GM12878 (cell line): ENCODE results near the gene LRBA. TPM values are rescaled to one million over a fixed set of nuclear protein-coding genes. Genes with fewer than 3 reads are reported as not detected.

Experiments
- ATAC-seq: fragments of 200-7000 bp; cut with Tn5 transposase; 3 replicates; pipeline ENCODE4 v1.9.1; 2020; ENCODE audit warnings: mild to moderate bottlenecking, moderate library complexity
- BruUV-seq: library from RNA; stranded (reverse); fragments of 400-500 nt; replicated peaks from 2 replicates; lab custom pipeline; 2021; lab: Mats Ljungman, UMichigan
- CTCF ChIA-PET: fragments of 300-600 bp; sonication (Branson Sonifier 250); formaldehyde crosslinking; extraction: SDS; loops from one replicate; lab custom pipeline; 2021; ENCODE audit warnings: inconsistent platforms; lab: Yijun Ruan, JAX
- POLR2A ChIA-PET: fragments of 350-600 bp; formaldehyde crosslinking; extraction: SDS; loops from one replicate; lab custom pipeline; 2021; ENCODE audit warnings: inconsistent platforms; lab: Charles Lee
- RAD21 ChIA-PET: fragments of 300-600 bp; sonication (Branson Sonifier 250); formaldehyde crosslinking; loops from one replicate; lab custom pipeline; 2023; ENCODE audit warnings: antibody characterized with exemption; ENCODE audit not compliant: unreplicated experiment; lab: Charles Lee
- SMC1A ChIA-PET: fragments of 300-600 bp; sonication (Branson Sonifier 250); formaldehyde crosslinking; loops from one replicate; lab custom pipeline; 2023; ENCODE audit not compliant: unreplicated experiment, uncharacterized antibody; lab: Charles Lee
- DNase-seq: peaks from one replicate; pipeline ENCODE4 v3.0.0-alpha.2; 2011; ENCODE audit warnings: low read depth, low spot score
- FAIRE-seq: peaks from 3 replicates; lab custom pipeline; 2011; peaks lifted over from hg19 to GRCh38; lab: Jason Lieb, UNC
- H2AFZ ChIP-seq: 2 replicates; pipeline ENCODE4 v1.6.0; 2011; ENCODE audit warnings: low read depth, low read length, control low read depth; ENCODE audit not compliant: control insufficient read depth
- H3K27ac ChIP-seq: 2 replicates; pipeline ENCODE4 v1.5.1; 2011; ENCODE audit warnings: control low read depth; ENCODE audit not compliant: control insufficient read depth, insufficient read depth
- H3K27me3 ChIP-seq, 2 experiments: replicated peaks in 1 of 2; 2 replicates each; pipeline versions ENCODE4 v1.6.0 to v1.6.1; 2011; ENCODE audit warnings: low read length in 1 of 2; ENCODE audit not compliant: control insufficient read depth in 2 of 2, insufficient read depth in 2 of 2
- H3K36me3 ChIP-seq, 2 experiments: 2 replicates each; pipeline ENCODE4 v1.5.1; 2011; ENCODE audit warnings: low read length in 1 of 2; ENCODE audit not compliant: control insufficient read depth in 2 of 2, insufficient read depth in 2 of 2
- H3K4me1 ChIP-seq: 2 replicates; pipeline ENCODE4 v1.6.1; 2011; ENCODE audit warnings: mild to moderate bottlenecking, low read length, moderate library complexity, mixed read lengths; ENCODE audit not compliant: control insufficient read depth, insufficient read depth
- H3K4me2 ChIP-seq: 2 replicates; pipeline ENCODE4 v1.6.0; 2011; ENCODE audit warnings: control low read depth; ENCODE audit not compliant: control insufficient read depth, insufficient read depth
- H3K4me3 ChIP-seq: fragments of 200-600 bp; sonication (generic); 2 replicates; pipeline ENCODE4 v1.5.1; 2016
- H3K79me2 ChIP-seq: 2 replicates; pipeline ENCODE4 v1.6.0; 2011; ENCODE audit warnings: low read length; ENCODE audit not compliant: control insufficient read depth, insufficient read depth
- H3K9ac ChIP-seq: 2 replicates; pipeline ENCODE4 v1.8.0; 2011; ENCODE audit warnings: low read length, control low read depth, mixed read lengths; ENCODE audit not compliant: control insufficient read depth, insufficient read depth
- H3K9me3 ChIP-seq: replicated peaks from 3 replicates; pipeline ENCODE4 v1.5.1; 2011; ENCODE audit warnings: mild to moderate bottlenecking, low read length; ENCODE audit not compliant: control insufficient read depth, insufficient read depth
- H4K20me1 ChIP-seq: 2 replicates; pipeline ENCODE4 v1.6.0; 2011; ENCODE audit not compliant: control insufficient read depth, insufficient read depth
- DPF2 ChIP-seq: fragments of 450-650 bp; IDR thresholded peaks from 2 replicates; pipeline ENCODE4 v1.6.1; 2017; ENCODE audit warnings: mild to moderate bottlenecking
- ELK1 ChIP-seq: IDR thresholded peaks from 2 replicates; pipeline ENCODE4 v1.6.1; 2012; ENCODE audit warnings: low read depth, low read length, improper control_type of control experiment
- FOXM1 ChIP-seq: IDR thresholded peaks from 2 replicates; pipeline ENCODE4 v1.6.1; 2012; ENCODE audit warnings: low read depth, mild to moderate bottlenecking, inconsistent platforms, low read length, moderate library complexity
- GATAD2B ChIP-seq: fragments of 450-650 bp; conservative IDR thresholded peaks from 2 replicates; pipeline ENCODE4 v1.6.1; 2017; ENCODE audit warnings: low read depth, mild to moderate bottlenecking, moderate library complexity
- IRF4 ChIP-seq: IDR thresholded peaks from 2 replicates; pipeline ENCODE4 v1.6.1; 2011; ENCODE audit warnings: low read depth, low read length
- JUND ChIP-seq: IDR thresholded peaks from 2 replicates; pipeline ENCODE4 v1.6.1; 2012; ENCODE audit warnings: low read depth, mild to moderate bottlenecking, low read length, improper control_type of control experiment, moderate library complexity
- KLF5 ChIP-seq: fragments of 450-650 bp; IDR thresholded peaks from 2 replicates; pipeline ENCODE4 v1.6.1; 2014; ENCODE audit warnings: mild to moderate bottlenecking; ENCODE audit not compliant: partially characterized antibody
- NR2C2 ChIP-seq: IDR thresholded peaks from 2 replicates; pipeline ENCODE4 v1.6.1; 2011; ENCODE audit warnings: borderline replicate concordance, low read depth; ENCODE audit not compliant: control insufficient read depth, insufficient read length
- POLR2A ChIP-seq: IDR thresholded peaks from 2 replicates; pipeline ENCODE4 v1.6.1; 2011; ENCODE audit warnings: low read depth, mild to moderate bottlenecking, low read length
- RELB ChIP-seq: fragments of 450-650 bp; IDR thresholded peaks from 2 replicates; pipeline ENCODE4 v1.6.1; 2017; ENCODE audit warnings: low read depth, mild to moderate bottlenecking, moderate library complexity
- YY1 ChIP-seq: IDR thresholded peaks from 2 replicates; pipeline ENCODE4 v1.6.1; 2011; ENCODE audit warnings: low read depth, mild to moderate bottlenecking, low read length
- ZNF207 ChIP-seq: fragments of 450-650 bp; IDR thresholded peaks from 2 replicates; pipeline ENCODE4 v1.6.1; 2014; ENCODE audit warnings: antibody characterized with exemption, mild to moderate bottlenecking, borderline replicate concordance
- ZNF622 ChIP-seq: fragments of 450-650 bp; IDR thresholded peaks from 2 replicates; pipeline ENCODE4 v1.6.1; 2017; ENCODE audit warnings: mild to moderate bottlenecking, inconsistent platforms
- WGBS: methylation state at CpG from one replicate; pipeline ENCODE4 v1.1.6; 2016; ENCODE audit warnings: low lambda C conversion rate; ENCODE audit not compliant: insufficient replicate concordance, insufficient coverage; ENCODE audit errors: missing lambda C conversion rate; 5-methylcytosine and 5-hydroxymethylcytosine counted together
- in situ Hi-C: fragments of 300-500 bp; cut with MboI; formaldehyde crosslinking; loops from 9 replicates; pipeline ENCODE4 v1.14.3; 2018; ENCODE audit warnings: mixed read lengths
- intact Hi-C: fragments of 100-400 bp; cut with micrococcal nuclease; formaldehyde crosslinking; loops from one replicate; pipeline ENCODE4 v1.14.2; 2022; ENCODE audit not compliant: unreplicated experiment
- polyA plus RNA-seq, 11 experiments: library from polyadenylated mRNA; depleted of rRNA in 4 of 11; unstranded in 6 of 11; stranded (reverse) in 5 of 11; fragments of >200 nt; fragmentation: Nextera tagmentation in 4 of 11; fragmentation: Illumina TruSeq in 1 of 11; extraction: Ambion mirVana in 4 of 11; extraction: Trizol in 1 of 11; gene quantifications; 1 replicate in 1 of 11; 2 replicates in 10 of 11; pipeline versions ENCODE4 v1.2.1 to v1.2.3, GENCODE V29; 2011 to 2016; ENCODE audit warnings: inconsistent platforms in 2 of 11, missing spikeins in 2 of 11, low read depth in 1 of 11
- total RNA-seq, 4 experiments: library from RNA; depleted of rRNA in 3 of 4; stranded (reverse); fragments of >200 nt in 3 of 4; fragmentation: Illumina TruSeq in 1 of 4; extraction: Trizol in 1 of 4; gene quantifications; 2 replicates each; pipeline versions ENCODE4 v1.2.1 to v1.2.3, GENCODE V29; 2013 to 2021

Gene LRBA
- total and polyA plus RNA-seq, 10 of the 15 experiments (the other 5 are each of a cell fraction or from before 2014, with no cell fraction given): 20.3 to 93.4 (median 55.0) TPM

GRCh38 chr4:150784939-150785338 lies 230.1 kb downstream of the LRBA start:
- Histone ChIP-seq H3K9ac (no peak overlapping the region), H3K4me3 (no peak overlapping the region), H3K4me1 (no peaks in the 10 kb centered on the region), H3K27me3 (no peaks in the 10 kb centered on the region), H3K79me2 (no peaks in the 10 kb centered on the region), H3K4me2 (no peak overlapping the region), H3K9me3 (no peaks in the 10 kb centered on the region), H3K27ac (no peak overlapping the region), H4K20me1 (no peaks in the 10 kb centered on the region), H2AFZ (no peak overlapping the region), H3K36me3 (no peaks in the 10 kb centered on the region)
- no peak for DNase-seq
- RAD21 ChIA-PET: no interaction called here
- CTCF ChIA-PET: interaction anchor here (1.2 kb wide), 1 partner anchor 176 kb away, joined by 3 read pairs; no protein-coding TSS in a partner anchor
- POLR2A ChIA-PET: no interaction called here
- in situ Hi-C loops (no loop called here), intact Hi-C loops (no loop called here)
- BruUV-seq: no TSS peak
- TF ChIP-seq NR2C2 (no peak), IRF4 (no peak), DPF2 (no peak), ZNF207 (no peak), ZNF622 (no peak), FOXM1 (no peak), RELB (no peak), GATAD2B (no peak), JUND (no peak), YY1 (no peak), ELK1 (no peak), KLF5 (no peak), POLR2A (no peak)
- ATAC-seq: no peak
- SMC1A ChIA-PET: no interaction called here
- WGBS: 88% methylated on average over 8 of the region's 8 CpGs
- FAIRE-seq: no peak
